ENCODE measurements around the gene FGD4. TPM values are rescaled to one million over a fixed set of nuclear protein-coding genes. Genes with fewer than 3 reads are reported as not detected.

Gene FGD4
- total and polyA plus RNA-seq, 3 donors from 2014 or later, result 51.0 to 90.2 (median 74.9) TPM

GRCh38 chr12:32544893-32545292 lies 145.5 kb downstream of the FGD4 start:
- Histone ChIP-seq H3K36me3 (ENCODE audit: low read depth, missing control alignments) (no peaks in the 10 kb centered on the region), H3K4me1 (peaks cover 42% of the 10 kb centered on the region), H3K9me3 (no peaks in the 10 kb centered on the region), H3K27me3 (no peaks in the 10 kb centered on the region), H3K27ac (no peak overlapping the region), H3K4me3 (no peak overlapping the region)
- no peak for TF ChIP-seq CTCF (IDR thresholded peaks at IDR 0.05)
- TF ChIP-seq POLR2A (IDR thresholded peaks at IDR 0.05), result no peak
- intact Hi-C loops (cut with DNase I; ENCODE audit: low total_unique reads), result no loop called here
- WGBS, 2 donors, result 69 to 74% methylated on average over 2 of the region's 2 CpGs
- DNase-seq, result no peak

GRCh38 chr12:32545413-32545980 lies 146.1 kb downstream of the FGD4 start:
- H3K9me3 ChIP-seq, result no peaks in the 10 kb centered on the region
- no peak overlapping the region for H3K4me3 ChIP-seq
- 65 to 68% methylated on average over 3 of the region's 3 CpGs for WGBS, 2 donors
- no peaks in the 10 kb centered on the region for H3K36me3 ChIP-seq (ENCODE audit: low read depth, missing control alignments)
- no peaks in the 10 kb centered on the region for H3K27me3 ChIP-seq
- H3K4me1 ChIP-seq, result peaks cover 42% of the 10 kb centered on the region
- intact Hi-C loops (cut with DNase I; ENCODE audit: low total_unique reads), result no loop called here
- H3K27ac ChIP-seq, result no peak overlapping the region
- TF ChIP-seq CTCF (IDR thresholded peaks at IDR 0.05), result no peak
- no peak for TF ChIP-seq POLR2A (IDR thresholded peaks at IDR 0.05)
- DNase-seq, result no peak

GRCh38 chr12:32546272-32546671 lies 146.9 kb downstream of the FGD4 start:
- H3K27me3 ChIP-seq, result no peaks in the 10 kb centered on the region
- DNase-seq, result no peak
- H3K36me3 ChIP-seq (ENCODE audit: low read depth, missing control alignments), result no peaks in the 10 kb centered on the region
- TF ChIP-seq POLR2A (IDR thresholded peaks at IDR 0.05) (no peak), CTCF (IDR thresholded peaks at IDR 0.05) (no peak)
- 84 to 92% methylated on average over 2 of the region's 2 CpGs for WGBS, 2 donors
- H3K4me3 ChIP-seq, result no peak overlapping the region
- no peaks in the 10 kb centered on the region for H3K9me3 ChIP-seq
- H3K27ac ChIP-seq, result no peak overlapping the region
- H3K4me1 ChIP-seq, result peaks cover 45% of the 10 kb centered on the region
- intact Hi-C loops (cut with DNase I; ENCODE audit: low total_unique reads), result no loop called here

- Histone ChIP-seq H3K36me3 (ENCODE audit: low read depth, missing control alignments) (no peaks in the 10 kb centered on the region), H3K9me3 (no peaks in the 10 kb centered on the region), H3K4me3 (no peak overlapping the region), H3K4me1 (peaks cover 33% of the 10 kb centered on the region), H3K27me3 (no peaks in the 10 kb centered on the region), H3K27ac (peak overlapping the region; percentile 57 to 73)
- peak; percentile 48 for DNase-seq
- WGBS, 2 donors, result 20 to 65% methylated on average over 6 of the region's 6 CpGs
- intact Hi-C loops (cut with DNase I; ENCODE audit: low total_unique reads), result no loop called here
- no peak for TF ChIP-seq POLR2A (IDR thresholded peaks at IDR 0.05)
These were observed 149.4 kb downstream of the FGD4 start for GRCh38 chr12:32548691-32549281.

- TF ChIP-seq CTCF (IDR thresholded peaks at IDR 0.05) (no peak), POLR2A (IDR thresholded peaks at IDR 0.05) (no peak)
- H3K27me3 ChIP-seq, result no peaks in the 10 kb centered on the region
- no peak overlapping the region for H3K4me3 ChIP-seq
- H3K36me3 ChIP-seq (ENCODE audit: low read depth, missing control alignments), result no peaks in the 10 kb centered on the region
- intact Hi-C loops (cut with DNase I; ENCODE audit: low total_unique reads), result no loop called here
- peaks cover 33% of the 10 kb centered on the region for H3K4me1 ChIP-seq
- peak; percentile 27 for DNase-seq
- WGBS, 2 donors, result 52 to 54% methylated on average over 8 of the region's 8 CpGs
- no peaks in the 10 kb centered on the region for H3K9me3 ChIP-seq
- peak overlapping the region; percentile 57 to 73 for H3K27ac ChIP-seq
These were observed 150.3 kb downstream of the FGD4 start for GRCh38 chr12:32549675-32550079.

Measured in testis (tissue), 3 donors.